Measurements from ENCODE around the gene DNAJC18. TPM values are rescaled to one million over a fixed set of nuclear protein-coding genes. Genes with fewer than 3 reads are reported as not detected.
A peak's percentile ranks its signal among the peaks of the same experiment; 100 is the strongest.
"Not testable (repeated sequence)": the region's sequence is repeated elsewhere in the genome, so short reads cannot be mapped to it uniquely, and the experiment has no call there.

Gene DNAJC18
- total RNA-seq, 1 donor from 2014 or later: 7.6 TPM

DNA sequence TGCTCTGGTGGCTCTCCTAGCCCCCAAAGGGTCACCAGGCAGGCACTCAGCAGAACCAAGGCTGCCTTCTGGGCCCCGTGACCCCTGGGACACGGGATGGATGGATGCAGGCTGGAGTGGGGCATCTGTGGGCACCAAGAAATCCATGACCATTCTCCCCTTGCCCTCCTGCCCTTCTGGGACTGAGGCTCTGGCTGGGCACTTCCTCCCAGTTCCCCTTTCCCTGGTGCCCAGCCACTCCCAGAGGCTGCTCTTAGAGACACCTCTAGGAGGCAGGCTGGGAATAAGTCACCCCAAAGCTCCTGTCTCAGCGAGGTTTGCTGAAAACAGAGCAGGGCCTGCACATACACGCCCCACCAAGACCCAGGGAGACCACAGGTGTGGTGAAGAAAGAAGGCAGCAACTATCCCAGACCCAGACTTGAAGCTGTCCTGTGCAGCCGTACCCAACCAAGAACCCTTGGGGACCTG lies 42.3 kb upstream of the DNAJC18 start:
- Histone ChIP-seq H3K9me3 (no peaks in the 10 kb centered on the region), H3K27me3 (no peaks in the 10 kb centered on the region), H3K36me3 (peaks cover 0 to 23% of the 10 kb centered on the region in 2 donors), H3K4me1 (peaks cover 35% of the 10 kb centered on the region), H3K27ac (peak overlapping the region; percentile 98), H3K4me3 (peak overlapping the region; percentile 45 to 60)
- no peak for DNase-seq (ENCODE audit: extremely low spot score in 2 of 2)
- TF ChIP-seq, protein P1, sequence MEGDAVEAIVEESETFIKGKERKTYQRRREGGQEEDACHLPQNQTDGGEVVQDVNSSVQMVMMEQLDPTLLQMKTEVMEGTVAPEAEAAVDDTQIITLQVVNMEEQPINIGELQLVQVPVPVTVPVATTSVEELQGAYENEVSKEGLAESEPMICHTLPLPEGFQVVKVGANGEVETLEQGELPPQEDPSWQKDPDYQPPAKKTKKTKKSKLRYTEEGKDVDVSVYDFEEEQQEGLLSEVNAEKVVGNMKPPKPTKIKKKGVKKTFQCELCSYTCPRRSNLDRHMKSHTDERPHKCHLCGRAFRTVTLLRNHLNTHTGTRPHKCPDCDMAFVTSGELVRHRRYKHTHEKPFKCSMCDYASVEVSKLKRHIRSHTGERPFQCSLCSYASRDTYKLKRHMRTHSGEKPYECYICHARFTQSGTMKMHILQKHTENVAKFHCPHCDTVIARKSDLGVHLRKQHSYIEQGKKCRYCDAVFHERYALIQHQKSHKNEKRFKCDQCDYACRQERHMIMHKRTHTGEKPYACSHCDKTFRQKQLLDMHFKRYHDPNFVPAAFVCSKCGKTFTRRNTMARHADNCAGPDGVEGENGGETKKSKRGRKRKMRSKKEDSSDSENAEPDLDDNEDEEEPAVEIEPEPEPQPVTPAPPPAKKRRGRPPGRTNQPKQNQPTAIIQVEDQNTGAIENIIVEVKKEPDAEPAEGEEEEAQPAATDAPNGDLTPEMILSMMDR (IDR thresholded peaks at IDR 0.05): peak in 1 of 3 experiments; percentile 11
- no peak for TF ChIP-seq POLR2A (IDR thresholded peaks at IDR 0.05)
- no peak for TF ChIP-seq POLR2AphosphoS5 (IDR thresholded peaks at IDR 0.05; ENCODE audit: insufficient read depth in 1 of 2, low read depth in 1 of 2)
- intact Hi-C loops (cut with DNase I): no loop called here

DNA sequence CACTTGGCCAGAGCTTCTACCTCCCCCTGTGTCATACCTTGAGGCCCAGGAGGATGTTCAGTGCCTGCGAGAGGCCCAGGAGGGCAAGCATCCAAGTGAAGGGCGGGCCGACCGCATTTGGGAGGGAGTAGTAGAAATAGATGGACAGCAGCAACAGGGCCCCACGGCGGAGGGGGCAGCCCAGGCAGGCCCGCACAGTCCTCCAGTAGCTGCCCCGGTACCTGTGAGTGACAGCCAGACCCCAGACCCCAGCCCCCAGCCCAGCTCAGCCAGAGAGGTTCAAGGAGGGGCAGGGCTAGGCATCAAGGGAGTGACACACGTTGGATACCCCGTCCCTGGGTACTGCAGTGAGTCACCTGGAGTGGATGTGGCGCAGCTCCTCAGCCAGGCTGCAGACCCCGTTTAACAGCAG lies 41.8 kb upstream of the DNAJC18 start:
- peaks cover 35% of the 10 kb centered on the region for H3K4me1 ChIP-seq
- H3K27ac ChIP-seq: peak overlapping the region; percentile 98
- peak overlapping the region; percentile 45 to 60 for H3K4me3 ChIP-seq
- H3K27me3 ChIP-seq: no peaks in the 10 kb centered on the region
- DNase-seq (ENCODE audit: extremely low spot score in 2 of 2): no peak
- intact Hi-C loops (cut with DNase I): no loop called here
- H3K36me3 ChIP-seq: peaks cover 0 to 28% of the 10 kb centered on the region in 2 donors
- no peak for TF ChIP-seq POLR2AphosphoS5 (IDR thresholded peaks at IDR 0.05; ENCODE audit: insufficient read depth in 1 of 2, low read depth in 1 of 2)
- TF ChIP-seq POLR2A (IDR thresholded peaks at IDR 0.05): no peak
- TF ChIP-seq, protein P1 (IDR thresholded peaks at IDR 0.05): no peak
- no peaks in the 10 kb centered on the region for H3K9me3 ChIP-seq

DNA sequence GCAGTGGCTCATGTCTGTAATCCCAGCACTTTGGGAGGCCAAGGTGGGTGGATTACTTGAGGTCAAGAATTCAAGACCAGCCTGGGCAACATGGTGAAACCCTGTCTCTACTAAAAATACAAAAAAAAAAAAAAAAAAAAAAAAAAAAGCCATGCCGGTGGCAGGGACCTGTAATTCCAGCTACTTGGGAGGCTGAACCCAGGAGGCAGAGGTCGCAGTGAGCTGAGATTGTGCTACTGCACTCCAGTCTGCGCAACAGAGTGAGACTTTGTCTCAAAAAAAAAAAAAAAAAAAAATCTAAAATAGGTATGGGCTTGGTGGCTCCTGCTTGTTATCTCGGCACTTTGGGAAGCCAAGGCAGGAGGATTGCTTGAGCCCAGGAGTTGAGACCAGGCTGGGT lies 40.4 kb upstream of the DNAJC18 start:
- H3K27me3 ChIP-seq; H3K4me3 ChIP-seq; H3K9me3 ChIP-seq; DNase-seq (ENCODE audit: extremely low spot score in 2 of 2); intact Hi-C loops (cut with DNase I): not testable (repeated sequence)
- Histone ChIP-seq H3K27ac (peak overlapping the region; percentile 98), H3K4me1 (peaks cover 43% of the 10 kb centered on the region), H3K36me3 (peaks cover 0 to 33% of the 10 kb centered on the region in 2 donors)

DNA sequence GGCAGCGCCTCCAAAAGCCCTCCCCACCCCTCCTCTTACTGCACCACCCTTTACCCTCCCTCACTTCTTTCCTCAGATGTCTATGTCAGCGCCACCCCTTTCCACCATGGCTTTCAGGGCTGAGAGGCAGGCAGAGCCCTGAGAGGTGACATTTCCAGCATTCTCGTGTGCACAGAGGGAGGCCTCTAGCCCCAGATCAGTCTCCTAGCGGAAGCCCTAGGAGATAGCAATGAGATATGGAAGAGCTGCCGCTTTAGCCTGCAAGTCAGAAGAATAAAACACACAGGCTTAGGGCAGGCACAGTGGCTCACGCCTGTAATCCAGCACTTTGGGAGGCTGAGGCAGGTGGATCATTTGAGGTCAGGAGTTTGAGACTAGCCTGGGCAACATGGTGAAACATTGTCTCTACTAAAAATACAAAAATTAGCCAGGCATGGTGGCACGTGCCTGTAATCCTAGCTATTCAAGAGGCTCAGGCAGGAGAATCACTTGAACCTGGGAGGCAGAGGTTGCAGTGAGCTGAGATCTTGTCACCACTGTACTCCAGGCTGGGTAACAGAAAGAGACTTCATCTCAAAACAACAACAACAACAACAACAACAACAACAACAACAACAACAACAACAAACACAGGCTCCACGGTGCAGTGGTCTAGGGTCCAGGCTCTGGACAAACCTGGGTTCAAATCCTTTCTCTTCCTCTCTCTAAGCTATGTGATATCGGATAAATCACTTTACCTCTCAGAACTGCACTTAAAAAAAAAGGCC lies 39.5 kb upstream of the DNAJC18 start:
- DNase-seq (ENCODE audit: extremely low spot score in 2 of 2); H3K4me3 ChIP-seq; H3K27me3 ChIP-seq; H3K9me3 ChIP-seq; intact Hi-C loops (cut with DNase I): not testable (repeated sequence)
- Histone ChIP-seq H3K4me1 (peaks cover 52% of the 10 kb centered on the region), H3K36me3 (peaks cover 0 to 33% of the 10 kb centered on the region in 2 donors), H3K27ac (peak overlapping the region; percentile 15)

DNA sequence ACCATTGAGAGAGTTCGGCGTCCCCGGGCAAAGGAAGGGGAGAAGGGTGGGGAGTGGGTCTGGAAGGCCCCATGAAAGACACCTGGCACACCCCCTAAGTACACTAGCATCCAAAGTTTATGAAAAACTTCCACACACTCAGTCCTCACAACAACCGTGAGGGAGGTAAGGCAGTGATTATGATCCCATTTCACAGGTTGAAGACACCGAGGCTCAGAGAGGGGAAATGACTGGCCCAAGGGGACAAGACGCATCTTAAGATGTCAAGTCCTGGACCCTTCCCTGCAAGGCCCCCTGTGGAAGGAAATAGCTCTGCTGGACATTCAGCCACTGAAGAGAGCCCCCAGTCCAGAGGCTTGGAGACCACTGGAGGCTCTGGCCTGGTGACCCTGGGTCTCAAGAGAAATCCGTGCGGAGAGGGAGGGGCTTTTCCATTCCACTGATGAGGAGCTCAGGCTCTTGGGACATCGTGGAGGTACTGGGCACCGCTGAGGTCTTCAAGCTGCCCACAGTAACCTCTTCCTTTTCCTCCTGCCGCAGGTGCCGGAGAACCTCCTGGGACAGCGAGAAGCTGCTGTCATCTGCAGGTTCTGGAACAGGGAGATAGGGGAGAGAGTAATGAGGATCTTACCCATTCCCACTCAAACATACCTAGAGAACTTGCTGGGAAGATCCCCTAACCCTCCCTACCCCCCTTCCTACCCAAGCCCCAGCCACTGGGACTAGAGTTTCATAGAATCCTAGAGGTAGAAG lies 36.7 kb upstream of the DNAJC18 start:
- no peak overlapping the region for H3K4me3 ChIP-seq
- H3K27me3 ChIP-seq: no peaks in the 10 kb centered on the region
- peaks cover 0 to 33% of the 10 kb centered on the region in 2 donors for H3K36me3 ChIP-seq
- intact Hi-C loops (cut with DNase I): no loop called here
- no peaks in the 10 kb centered on the region for H3K9me3 ChIP-seq
- TF ChIP-seq, protein P1 (IDR thresholded peaks at IDR 0.05): no peak
- TF ChIP-seq POLR2A (IDR thresholded peaks at IDR 0.05) (no peak), POLR2AphosphoS5 (IDR thresholded peaks at IDR 0.05; ENCODE audit: insufficient read depth in 1 of 2, low read depth in 1 of 2) (no peak)
- DNase-seq (ENCODE audit: extremely low spot score in 2 of 2): no peak
- H3K4me1 ChIP-seq: peaks cover 45% of the 10 kb centered on the region
- no peak overlapping the region for H3K27ac ChIP-seq

Measured in vagina (tissue), 2 donors.